ENCODE data around the gene GAD1.

Gene GAD1

DNA sequence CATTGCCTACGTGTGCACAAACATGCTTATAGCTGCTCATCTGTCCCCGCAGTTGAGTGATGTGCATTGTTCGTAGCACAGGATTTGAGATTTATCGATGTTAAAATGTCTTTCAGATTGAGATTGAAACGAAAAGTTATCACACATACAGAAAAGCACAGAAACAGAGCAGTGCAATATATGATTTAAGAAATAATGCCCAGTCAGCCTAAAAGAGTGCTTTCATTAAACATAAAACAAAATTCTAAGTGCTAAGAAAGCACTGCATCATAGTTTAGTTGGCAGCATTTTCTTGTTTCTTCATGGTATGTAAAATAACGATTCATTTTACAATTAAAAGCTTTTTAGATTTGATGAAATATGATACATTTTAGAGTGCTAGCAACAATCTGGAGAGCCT lies 80.4 kb downstream of the GAD1 start:
- no peak for DNase-seq

DNA sequence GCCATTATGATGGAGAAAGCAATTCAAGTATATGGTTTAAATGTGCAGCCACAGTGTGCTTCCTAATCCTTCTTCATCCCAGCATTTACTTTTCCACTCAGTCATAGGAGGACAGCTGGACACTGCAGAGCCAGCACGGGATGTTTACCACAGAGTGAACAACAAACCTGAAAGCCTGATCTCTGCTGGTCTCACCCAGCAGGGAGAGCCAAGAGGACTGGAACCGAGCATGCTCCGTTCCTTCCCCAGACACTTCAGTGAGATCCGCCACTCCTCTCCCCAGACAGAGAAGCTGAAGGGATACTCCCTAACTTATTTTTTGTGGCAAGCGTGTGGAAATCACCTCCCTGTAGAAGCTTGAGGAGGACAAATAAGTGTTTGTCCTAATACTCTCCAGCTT lies 89.2 kb downstream of the GAD1 start:
- DNase-seq = no peak
